Central memory CD4-positive, alpha-beta T cell (primary cell): ENCODE data around the gene PREX1.

Source experiments
- DNase-seq: peaks from one replicate; pipeline ENCODE4 v3.0.0; 2022

PREX1 gene

GRCh38 chr20:48694381-48694865 lies 133.4 kb downstream of the PREX1 start:
- DNase-seq, result no peak

GRCh38 chr20:48691523-48691922 lies 136.3 kb downstream of the PREX1 start:
- DNase-seq, result no peak

GRCh38 chr20:48690888-48691287 lies 136.9 kb downstream of the PREX1 start:
- DNase-seq, result no peak

- DNase-seq, result no peak
Measured at GRCh38 chr20:48689874-48690571, 137.8 kb downstream of the PREX1 start.

GRCh38 chr20:48689388-48689787 lies 138.4 kb downstream of the PREX1 start:
- DNase-seq, result no peak

- no peak for DNase-seq
Measured at GRCh38 chr20:48688579-48688978, 139.2 kb downstream of the PREX1 start.

GRCh38 chr20:48687117-48687800 lies 140.5 kb downstream of the PREX1 start:
- no peak for DNase-seq

GRCh38 chr20:48686238-48687116 lies 141.3 kb downstream of the PREX1 start:
- no peak for DNase-seq

GRCh38 chr20:48685300-48685699 lies 142.5 kb downstream of the PREX1 start:
- DNase-seq, result no peak

GRCh38 chr20:48684501-48685041 lies 143.2 kb downstream of the PREX1 start:
- DNase-seq, result no peak

GRCh38 chr20:48683467-48684175 lies 144.2 kb downstream of the PREX1 start:
- DNase-seq, result no peak

- no peak for DNase-seq
Measured at GRCh38 chr20:48682529-48683363, 145.1 kb downstream of the PREX1 start.

- no peak for DNase-seq
Measured at GRCh38 chr20:48681873-48682426, 145.8 kb downstream of the PREX1 start.

GRCh38 chr20:48681201-48681872 lies 146.5 kb downstream of the PREX1 start:
- no peak for DNase-seq

- DNase-seq, result no peak
Measured at GRCh38 chr20:48680650-48681049, 147.1 kb downstream of the PREX1 start.

GRCh38 chr20:48679599-48679998 lies 148.2 kb downstream of the PREX1 start:
- no peak for DNase-seq

GRCh38 chr20:48679011-48679410 lies 148.8 kb downstream of the PREX1 start:
- DNase-seq, result no peak

- DNase-seq, result no peak
Measured at GRCh38 chr20:48678421-48678820, 149.4 kb downstream of the PREX1 start.

- no peak for DNase-seq
Measured at GRCh38 chr20:48676795-48677460, 150.9 kb downstream of the PREX1 start.

GRCh38 chr20:48676125-48676524 lies 151.7 kb downstream of the PREX1 start:
- no peak for DNase-seq
